CD4-positive, alpha-beta T cell treated with Interleukin-12 subunit alpha and Interleukin-12 subunit beta, for 1 hour (primary cell): ENCODE data around the gene GTF2E1.

Experiments
- DNase-seq: peaks from one replicate; pipeline ENCODE4 v3.0.0-alpha.2; 2020

The GTF2E1 gene

DNA sequence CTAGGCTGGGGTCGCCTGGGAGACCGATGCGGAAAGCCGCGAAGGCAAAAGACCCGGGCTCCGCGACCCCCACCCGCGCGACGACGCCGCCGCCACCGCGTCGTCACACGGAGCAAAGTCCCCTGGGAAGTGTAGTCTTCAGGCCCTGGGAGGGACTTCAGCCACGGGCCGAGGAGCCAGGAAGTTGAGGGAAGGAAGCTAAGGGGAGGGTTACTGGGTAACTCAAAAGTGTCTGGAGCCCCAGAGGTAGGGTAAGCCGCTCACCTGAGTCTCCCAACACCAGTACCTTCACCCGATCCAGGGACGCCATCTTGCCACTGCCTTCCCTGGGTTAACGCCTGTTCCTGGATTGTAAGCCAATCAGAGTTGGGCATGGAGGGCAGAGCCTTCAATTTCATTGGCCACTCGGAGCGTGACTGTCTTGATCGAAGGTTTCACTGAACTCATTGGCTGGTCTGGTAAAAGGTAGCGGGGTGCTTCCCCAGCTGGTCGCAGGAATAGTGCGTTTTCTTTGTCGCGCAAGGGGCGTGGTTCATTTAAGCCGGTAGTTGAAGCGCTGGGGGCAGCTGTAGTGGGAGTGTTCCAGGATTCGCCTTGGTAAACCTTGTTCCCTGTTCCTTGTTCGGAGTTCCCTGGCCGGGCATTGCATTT is at the start of gene GTF2E1, which contains the start of gene RABL3:
Gene GTF2E1 (plus strand): TSS at position 547 of the 651 bp plus-strand sequence. CDS start 7,809 bp downstream, outside the sequence.
Gene RABL3 (minus strand): TSS at position 319 of the 651 bp plus-strand sequence. CDS start 9 bp downstream, at position 310.
- DNase-seq, result peak; percentile 98

DNA sequence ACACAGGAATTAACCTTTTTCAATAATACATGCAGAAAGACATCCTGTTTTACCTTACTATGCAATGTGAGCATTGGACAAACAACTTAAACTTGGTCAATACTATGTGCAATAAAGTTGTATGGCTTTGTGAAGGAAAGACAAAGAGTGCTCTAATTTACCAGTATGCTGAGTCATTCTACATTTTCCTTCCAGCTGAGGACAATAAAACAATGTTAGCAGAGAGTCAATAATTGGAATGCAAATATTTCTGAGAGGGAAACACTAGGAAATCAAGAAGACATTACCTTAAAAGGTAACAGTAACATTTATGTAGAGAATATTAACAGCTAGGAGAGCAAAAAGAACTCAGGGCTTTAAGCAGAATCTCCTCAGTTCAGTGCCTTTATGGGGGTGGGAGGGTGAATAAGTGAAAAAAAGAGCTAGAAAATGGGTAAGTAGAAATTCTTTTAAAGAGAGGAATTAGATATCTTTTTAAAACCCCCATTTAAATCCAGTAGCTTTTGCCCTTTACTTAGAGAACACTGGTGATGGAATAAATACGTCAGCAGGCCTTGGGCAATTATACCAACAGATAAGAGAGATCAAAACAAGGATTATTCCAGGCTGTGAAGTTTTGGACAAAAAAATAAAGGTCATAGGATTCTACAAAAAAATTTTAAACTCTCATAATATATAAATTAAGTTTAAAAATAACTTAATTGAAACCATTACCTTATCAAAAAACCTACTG is 48.9 kb upstream of the GTF2E1 start:
- no peak for DNase-seq

DNA sequence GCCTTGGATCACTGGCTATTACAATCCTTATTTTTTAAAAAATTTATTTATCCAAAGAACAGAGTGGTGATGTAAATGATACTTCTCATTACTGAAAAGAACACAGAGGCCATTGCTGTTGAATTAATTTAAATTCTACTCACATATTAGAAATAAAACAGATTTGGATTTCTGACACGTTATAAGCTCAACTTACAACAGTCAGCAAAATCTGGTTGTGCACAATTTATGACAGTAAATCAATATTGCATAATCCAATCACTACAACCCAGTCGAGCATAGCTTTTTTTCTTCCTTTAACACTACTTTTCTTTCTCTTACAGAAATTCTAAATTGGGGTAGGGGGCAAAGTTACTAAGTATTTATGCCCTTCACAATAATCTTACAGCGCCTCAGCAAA is 43.2 kb upstream of the GTF2E1 start:
- no peak for DNase-seq

DNA sequence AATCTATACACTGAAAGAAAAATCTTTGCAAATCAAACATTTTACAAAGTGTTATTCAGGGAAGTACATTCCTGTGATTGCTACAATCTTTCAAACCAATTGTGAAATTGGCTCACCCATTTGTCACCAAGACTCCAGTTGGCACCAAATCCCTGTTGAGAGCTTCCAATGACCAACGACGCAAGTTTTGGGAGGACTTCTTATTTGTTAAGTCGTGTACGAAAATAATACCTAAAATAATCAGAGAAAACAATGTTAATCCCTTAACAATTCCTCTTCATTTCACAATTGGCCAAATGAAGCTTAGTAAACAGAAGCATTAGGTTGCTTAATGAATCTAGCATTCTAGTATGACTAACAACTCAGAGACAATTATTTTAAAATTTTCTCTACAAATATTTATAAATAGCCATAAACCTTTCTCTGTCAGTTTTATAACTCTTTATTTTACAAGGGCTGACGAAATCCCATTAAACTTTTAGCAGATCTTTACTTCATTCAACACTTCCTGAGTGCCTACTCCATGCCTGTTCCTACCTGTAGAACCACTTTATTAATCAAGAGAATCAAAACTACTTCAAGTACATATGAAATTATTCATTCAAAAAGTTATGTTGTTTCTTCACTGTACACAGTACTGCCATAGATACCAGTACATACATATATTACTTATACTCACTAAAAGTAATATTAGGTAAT is 36.5 kb upstream of the GTF2E1 start:
- no peak for DNase-seq

DNA sequence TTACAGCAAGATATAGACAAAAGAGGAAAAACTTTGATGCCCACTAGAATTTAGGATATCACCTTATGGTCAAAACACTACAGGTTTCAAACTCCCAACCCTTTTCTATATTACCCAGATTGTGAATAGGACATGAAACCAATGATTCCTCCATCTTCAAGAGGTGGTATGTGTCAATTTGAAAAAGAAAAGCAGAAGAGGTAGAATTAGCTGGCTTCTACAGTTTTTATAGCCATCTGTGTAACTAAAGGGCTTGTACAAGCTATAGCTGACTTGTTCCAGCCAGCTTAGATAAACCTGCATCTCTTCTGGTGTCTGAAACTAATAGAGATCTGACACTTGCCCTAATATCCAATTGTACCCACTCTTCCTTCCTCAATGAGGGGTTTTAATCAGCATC is 35.6 kb upstream of the GTF2E1 start:
- DNase-seq, result no peak

DNA sequence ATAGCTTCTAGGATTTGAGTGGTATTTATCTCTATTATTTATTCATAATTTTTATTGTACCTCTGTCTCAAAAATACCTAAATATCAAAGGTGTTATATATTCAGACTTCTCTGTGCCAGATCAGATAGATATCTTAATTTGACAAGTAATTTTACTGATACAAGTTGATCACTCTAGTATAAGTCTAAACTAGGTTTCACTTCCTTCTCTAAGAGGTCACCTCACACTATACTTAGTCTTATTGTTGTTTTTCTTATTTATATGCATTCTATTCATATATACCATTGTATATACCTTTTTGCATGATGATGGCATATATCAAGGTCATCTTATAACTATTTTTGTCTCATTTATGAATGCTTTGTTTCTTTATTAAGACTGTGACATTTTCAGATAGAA is 34.1 kb upstream of the GTF2E1 start:
- DNase-seq, result no peak

DNA sequence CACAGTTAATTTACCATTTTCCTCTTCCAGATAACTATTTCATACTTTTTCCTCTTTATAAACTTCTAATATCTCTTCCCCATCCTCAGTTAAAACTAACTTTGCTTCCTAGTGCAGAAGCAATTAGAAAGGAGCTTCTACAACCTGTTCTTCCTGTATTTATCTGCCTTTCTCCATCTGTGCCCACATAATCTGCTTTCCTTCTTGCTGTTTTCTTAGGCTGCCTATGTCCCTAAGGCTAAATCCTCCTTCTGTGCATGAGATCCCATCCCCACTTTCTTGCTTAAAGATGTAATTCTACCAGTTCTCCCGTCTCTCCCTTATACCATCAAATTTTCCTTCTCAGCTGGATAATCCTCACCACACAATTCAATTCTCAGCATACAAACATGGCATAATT is 32.2 kb upstream of the GTF2E1 start:
- DNase-seq, result no peak

DNA sequence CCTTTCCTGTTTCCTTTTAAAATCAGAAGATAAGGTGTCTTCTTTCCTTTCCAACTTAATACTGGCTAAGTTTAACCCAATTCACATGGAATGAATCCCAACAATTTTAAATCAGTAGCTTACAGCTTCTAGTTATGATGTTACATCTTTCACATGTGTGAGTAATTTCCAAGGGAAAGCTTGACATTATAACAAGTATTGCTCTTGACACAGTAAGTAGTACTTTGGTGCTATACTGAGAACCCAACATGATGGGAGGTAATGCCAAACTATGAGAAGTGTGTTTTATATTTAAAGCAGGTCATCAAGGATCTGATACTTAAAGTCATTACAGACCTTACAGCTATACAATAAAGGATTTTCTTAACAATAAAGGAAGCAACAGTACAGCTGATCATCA is 29.3 kb upstream of the GTF2E1 start:
- no peak for DNase-seq

DNA sequence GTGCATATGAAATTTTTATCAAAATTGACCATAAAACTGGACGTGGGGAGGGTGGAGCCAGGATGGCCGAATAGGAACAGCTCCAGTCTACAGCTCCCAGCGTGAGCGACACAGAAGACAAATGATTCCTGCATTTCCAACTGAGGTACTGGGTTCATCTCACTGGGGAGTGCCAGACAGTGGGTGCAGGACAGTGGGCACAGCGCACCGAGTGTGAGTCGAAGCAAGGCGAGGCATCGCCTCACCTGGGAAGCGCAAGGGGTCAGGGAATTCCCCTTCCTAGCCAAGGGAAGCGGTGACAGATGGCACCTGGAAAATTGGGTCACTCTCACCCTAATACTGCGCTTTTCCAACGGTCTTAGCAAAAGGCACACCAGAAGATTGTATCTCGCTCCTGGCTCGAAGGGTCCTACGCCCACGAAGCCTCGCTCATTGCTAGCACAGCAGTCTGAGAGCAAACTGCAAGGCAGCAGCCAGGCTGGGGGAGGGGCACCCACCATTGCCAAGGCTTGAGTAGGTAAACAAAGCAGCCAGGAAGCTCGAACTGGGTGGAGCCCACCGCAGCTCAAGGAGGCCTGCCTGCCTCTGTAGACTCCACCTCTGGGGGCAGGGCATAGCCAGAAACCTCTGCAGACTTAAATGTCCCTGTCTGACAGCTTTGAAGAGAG is 23.2 kb upstream of the GTF2E1 start:
- peak; percentile 84 for DNase-seq

DNA sequence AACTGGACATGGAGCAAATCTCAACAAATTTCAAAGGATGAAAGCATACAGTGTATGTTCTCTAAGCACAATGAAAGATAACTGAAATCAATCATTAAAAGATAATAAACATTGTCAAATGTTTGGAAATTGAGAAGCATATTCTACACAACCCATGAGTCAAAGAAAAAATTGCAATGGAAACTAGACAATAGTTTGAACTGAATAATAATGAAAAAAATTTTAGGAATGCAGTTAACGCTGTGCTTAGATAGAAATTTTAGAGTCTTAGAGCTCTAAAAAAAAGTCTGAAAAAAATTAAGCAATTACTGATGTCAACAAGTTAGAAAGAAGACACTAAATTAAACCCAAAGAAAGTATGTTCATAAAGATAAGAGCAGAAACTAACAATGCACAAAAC is 15.8 kb upstream of the GTF2E1 start:
- DNase-seq, result no peak

DNA sequence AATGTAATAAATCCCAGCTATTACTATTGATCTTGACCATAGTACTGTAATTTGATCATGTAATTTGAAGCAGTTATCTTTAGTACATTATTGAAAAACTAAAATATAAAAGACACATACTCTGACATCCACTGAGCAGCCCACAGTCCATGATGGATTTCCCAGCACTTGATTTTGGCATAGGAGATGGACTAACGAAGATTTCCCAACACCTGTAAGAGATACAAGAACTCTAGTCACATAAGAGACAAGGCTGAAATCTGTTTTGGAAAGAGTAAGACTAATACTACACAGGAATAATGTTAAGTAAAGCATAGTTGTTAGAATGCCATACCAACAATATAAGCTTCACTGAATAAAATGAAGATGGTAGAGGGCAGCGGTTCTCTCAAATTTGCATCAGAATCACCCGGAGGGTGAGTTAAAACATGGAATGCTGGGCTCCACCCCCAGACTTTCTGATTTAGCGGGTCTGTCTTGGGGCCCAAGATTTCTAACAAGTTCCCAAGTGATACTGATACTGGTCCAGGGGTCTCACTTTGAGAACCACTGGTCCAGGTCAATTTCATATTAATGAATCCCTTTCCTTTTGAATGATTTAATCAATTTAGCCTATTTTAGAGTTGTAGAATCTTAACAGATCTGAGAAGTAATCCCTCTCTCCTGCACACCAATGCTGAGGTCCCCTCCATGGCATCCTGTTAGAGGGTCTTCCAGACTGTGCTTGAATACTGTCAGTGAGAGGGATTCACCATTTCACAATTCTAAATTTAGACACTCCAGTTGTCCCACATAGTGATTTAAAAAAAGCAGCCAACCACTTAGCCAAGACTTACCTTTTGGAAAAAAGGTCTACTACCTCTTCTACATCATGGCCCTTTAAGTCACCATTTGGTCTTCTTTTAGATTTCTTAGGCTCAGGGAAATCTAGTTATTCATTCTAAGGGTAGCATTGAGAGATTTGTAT is 11.7 kb upstream of the GTF2E1 start:
- no peak for DNase-seq

DNA sequence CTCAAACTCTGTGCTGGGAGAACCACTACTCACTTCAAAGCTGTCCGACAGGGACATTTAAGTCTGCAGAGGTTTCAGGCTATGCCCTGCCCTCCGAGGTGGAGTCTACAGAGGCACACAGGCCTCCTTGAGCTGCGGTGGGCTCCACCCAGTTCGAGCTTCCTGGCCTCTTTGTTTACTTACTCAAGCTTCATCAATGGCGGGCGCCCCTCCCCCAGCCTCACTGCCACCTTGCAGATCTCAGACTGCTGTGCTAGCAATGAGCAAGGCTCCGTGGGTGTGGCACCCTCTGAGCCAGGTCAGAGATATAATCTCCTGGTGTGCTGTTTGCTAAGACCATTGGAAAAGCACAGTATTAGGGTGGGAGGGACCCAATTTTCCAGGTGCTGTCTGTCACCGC is 4.5 kb upstream of the GTF2E1 start:
- DNase-seq, result peak; percentile 9

DNA sequence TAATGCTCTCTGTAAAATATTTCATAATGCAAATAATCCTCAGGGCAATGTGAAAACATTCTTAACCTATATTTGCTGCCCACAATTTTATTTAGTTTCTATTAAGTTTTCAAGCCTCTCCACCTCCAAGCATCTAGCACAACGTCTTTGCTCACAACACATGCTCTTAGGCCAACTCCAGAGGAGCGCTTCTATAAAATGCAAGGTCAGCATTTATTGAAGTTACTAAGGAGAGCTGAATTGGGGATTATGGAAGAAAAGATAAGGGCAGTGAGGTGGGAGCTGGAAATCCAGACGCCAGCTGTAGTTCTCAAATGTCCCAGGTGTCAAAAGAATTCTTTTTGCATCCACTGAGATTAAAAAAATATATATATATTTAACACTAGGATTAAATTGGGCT is 1.2 kb upstream of the GTF2E1 start:
- DNase-seq, result no peak

DNA sequence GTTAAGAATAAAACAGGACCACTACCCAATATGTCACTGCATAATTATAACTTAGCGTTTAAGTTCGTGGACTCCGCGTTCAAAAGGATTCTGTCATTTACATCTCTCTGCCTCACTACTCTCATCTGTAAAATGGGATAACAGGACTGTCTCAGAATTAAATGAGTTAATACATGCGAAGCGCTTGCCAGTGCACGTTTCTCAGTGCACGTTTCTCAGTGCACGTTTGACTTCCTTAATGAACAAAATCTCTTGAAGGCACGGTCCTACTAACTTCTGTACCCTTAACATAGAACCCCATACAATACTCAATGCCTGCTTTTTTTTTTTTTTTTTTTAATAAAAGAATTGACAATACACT is 727 bp upstream of the GTF2E1 start:
- DNase-seq, result no peak

DNA sequence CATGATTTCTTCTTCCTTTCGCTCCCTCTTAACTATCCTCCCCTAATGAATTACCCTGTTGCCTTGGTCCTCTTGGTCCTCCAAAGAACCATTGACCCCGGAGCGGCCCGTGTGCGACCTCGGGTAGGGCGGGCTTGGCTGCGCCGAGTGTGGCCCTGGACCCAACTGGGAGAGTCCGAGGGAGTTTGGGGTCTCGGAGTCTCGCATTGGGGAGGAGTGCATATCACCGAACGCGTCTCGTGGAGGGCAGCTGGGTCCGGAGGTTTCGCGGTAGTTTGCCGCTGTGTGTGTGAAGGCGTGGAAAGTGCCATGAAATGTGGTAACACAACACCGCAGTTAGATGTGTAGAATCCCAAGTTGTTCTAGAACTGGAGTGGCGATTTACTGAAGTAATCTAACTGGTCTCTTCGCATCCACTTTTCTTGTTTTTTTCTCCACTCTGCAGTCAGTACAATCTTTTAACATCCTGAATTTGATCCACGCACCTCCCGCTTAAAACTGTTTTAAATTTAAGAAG is 363 bp downstream of the GTF2E1 start:
- DNase-seq, result no peak

DNA sequence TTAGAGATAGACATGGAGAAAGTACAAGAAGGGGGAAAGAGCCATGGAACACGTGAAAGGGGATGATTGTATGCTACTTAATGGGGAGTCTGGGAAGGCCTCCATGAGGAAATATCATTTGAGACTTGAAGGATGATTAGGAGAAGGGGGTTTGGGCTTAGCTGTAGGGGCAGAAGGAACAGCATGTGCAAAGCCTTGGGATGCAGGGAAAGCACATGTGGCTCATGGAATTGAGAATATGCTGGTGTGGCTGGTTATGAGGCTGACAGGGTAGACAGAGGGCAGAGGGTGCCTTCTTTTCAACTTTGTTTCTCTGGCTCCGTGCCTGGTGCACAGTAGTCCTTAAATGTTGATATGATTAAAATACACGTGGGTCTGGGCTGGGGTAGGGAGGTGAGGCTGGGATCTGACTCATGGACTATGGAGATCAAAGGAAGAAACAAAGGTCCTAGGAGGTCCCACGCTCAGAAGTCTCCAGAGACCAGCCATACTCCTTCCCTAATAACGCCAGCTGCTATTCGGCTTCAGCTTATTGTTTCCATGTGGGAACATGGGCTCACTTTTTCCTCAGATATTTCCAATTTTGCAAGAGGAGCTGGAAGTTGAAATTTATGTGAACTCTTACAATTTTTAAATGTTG is 1.1 kb downstream of the GTF2E1 start:
- DNase-seq, result no peak

DNA sequence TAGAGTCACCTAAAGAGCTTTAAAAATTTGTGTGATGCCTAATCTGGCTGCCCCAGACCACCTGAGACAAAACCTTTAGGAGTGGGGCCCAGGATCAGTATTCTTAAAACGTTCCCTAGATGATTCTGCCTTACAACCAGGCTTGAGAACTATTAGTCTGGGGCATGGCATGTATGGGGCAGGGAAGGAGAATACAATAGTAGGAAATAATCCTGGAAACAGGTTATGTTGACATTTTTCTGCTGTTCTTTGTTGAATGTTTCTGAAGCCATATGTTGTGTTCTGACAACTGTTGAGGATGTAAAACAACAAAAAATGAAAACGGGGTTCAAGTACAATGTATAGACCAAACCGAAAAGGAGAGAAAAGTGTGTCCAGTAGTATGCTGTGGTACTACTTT is 2.9 kb downstream of the GTF2E1 start:
- no peak for DNase-seq

DNA sequence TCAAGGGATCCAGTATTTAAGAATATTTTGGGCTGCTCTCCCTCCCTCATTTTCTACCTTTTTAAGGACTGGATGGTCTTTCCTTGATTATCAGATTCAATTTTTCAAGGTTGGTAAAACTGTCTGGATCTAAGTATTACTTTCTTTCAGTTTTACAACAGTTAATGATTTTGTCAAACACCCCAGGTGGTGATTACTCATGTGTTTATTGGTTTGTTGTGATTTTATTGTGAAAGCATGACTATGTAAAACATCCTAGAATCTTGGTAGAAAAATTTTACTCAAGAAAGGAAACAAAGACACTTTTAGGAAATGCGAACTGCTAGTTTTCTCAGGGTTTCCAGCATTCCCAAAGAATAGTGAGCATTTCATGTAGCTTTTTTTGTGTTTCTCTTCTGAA is 7.3 kb downstream of the GTF2E1 start:
- no peak for DNase-seq

DNA sequence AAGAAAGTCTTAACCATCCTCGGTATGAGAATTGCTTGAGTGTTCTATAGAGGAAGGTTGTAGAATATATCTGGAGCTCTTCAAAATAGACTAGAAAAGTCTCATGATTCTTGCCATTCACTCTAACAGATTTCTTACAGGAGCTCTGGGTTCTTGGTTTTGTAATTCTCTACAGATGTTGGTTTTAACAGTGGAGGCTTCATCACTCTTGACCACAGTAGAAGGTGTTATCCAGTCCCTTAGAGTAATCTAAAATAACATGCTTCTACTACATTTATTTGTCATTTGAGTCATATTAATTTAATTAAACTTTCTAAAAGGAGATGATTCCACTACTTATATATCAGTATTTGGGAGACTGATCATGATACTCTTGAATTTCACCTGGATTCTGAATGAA is 9.7 kb downstream of the GTF2E1 start:
- DNase-seq, result no peak

DNA sequence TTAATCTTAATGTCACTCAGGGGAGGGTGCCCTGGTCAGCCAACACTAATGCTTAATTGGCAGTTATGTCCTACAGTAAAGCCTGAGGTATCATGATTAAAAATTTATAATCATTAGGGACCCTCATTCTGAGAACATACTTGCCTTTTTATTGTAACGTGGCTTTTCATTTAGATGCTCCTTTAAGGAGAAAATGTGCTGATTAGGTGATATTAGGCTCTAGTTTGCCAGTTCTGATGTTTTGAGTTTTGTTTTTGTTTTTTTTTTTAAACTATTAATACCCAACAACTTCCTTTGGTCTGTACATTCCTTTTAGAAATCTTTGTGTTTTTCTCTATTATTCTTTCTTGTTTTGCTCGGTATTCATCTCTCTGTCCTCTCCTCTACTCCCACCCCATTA is 10.3 kb downstream of the GTF2E1 start:
- DNase-seq, result no peak

DNA sequence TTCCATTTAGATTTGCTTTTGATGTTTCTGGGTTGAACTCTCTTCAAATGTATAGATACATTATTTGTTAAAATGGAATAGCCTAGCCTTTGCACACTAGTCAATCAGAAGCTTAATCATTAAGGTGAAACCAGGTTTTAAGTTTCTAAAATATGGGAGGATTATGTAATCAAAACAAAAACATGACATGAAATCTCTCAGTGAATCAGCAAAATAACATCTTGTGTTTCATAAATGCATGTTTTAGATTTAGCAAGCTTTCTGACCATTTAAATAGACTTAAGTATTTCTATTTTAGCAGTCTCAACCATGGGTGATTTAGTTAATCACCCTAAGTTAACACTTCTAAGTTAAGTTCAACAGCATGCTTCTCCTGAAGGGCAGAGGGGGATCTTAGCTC is 11.3 kb downstream of the GTF2E1 start:
- DNase-seq, result no peak

DNA sequence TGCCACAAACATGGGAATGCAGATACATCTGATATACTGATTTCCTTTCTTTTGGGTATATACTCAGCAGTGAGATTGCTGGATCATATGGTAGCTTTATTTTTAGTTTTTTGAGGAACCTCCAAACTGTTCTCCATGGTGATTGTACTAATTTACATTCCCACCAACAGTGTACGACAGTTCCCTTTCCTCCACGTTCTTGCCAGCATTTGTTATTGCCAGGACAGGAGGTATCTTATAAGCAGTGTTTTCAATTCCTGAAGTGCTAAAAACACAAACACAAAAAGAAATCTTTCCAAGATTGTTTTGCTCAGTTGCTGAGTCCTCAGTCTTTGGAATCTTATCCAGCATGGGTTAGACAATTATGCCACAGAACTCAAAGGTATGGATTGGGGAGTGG is 13.5 kb downstream of the GTF2E1 start:
- no peak for DNase-seq
